ENCODE measurements around the gene CARTPT.

- TF ChIP-seq, protein P1, sequence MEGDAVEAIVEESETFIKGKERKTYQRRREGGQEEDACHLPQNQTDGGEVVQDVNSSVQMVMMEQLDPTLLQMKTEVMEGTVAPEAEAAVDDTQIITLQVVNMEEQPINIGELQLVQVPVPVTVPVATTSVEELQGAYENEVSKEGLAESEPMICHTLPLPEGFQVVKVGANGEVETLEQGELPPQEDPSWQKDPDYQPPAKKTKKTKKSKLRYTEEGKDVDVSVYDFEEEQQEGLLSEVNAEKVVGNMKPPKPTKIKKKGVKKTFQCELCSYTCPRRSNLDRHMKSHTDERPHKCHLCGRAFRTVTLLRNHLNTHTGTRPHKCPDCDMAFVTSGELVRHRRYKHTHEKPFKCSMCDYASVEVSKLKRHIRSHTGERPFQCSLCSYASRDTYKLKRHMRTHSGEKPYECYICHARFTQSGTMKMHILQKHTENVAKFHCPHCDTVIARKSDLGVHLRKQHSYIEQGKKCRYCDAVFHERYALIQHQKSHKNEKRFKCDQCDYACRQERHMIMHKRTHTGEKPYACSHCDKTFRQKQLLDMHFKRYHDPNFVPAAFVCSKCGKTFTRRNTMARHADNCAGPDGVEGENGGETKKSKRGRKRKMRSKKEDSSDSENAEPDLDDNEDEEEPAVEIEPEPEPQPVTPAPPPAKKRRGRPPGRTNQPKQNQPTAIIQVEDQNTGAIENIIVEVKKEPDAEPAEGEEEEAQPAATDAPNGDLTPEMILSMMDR (IDR thresholded peaks at IDR 0.05; ENCODE audit: insufficient read depth, low read length, poor library complexity, severe bottlenecking), result no peak
- TF ChIP-seq EZH2phosphoT487 (conservative IDR thresholded peaks at IDR 0.05; ENCODE audit: low read length), result no peak
Observed at GRCh38 chr5:71695071-71695470, 24.0 kb upstream of the CARTPT start.

Data from SU-DHL-6 (cell line).